Transverse colon (tissue), 3 donors: ENCODE results near the gene SEMA3G.

Experiments
- CTCF ChIP-seq, 5 experiments: fragments of 200-600 bp in 3 of 5; fragments of 450-650 bp in 2 of 5; sonication (generic) in 3 of 5; IDR thresholded peaks; 1 replicate in 2 of 5; 2 replicates in 3 of 5; pipeline ENCODE4 v1.5.1; 2016 to 2017; ENCODE audit warnings: antibody characterized with exemption in 5 of 5, inconsistent platforms in 3 of 5, mild to moderate bottlenecking in 2 of 5, moderate library complexity in 1 of 5
- EP300 ChIP-seq: sonication (generic); formaldehyde crosslinking; IDR thresholded peaks from one replicate; pipeline ENCODE4 v1.6.1; 2017; ENCODE audit warnings: antibody characterized with exemption, low read depth

DNA sequence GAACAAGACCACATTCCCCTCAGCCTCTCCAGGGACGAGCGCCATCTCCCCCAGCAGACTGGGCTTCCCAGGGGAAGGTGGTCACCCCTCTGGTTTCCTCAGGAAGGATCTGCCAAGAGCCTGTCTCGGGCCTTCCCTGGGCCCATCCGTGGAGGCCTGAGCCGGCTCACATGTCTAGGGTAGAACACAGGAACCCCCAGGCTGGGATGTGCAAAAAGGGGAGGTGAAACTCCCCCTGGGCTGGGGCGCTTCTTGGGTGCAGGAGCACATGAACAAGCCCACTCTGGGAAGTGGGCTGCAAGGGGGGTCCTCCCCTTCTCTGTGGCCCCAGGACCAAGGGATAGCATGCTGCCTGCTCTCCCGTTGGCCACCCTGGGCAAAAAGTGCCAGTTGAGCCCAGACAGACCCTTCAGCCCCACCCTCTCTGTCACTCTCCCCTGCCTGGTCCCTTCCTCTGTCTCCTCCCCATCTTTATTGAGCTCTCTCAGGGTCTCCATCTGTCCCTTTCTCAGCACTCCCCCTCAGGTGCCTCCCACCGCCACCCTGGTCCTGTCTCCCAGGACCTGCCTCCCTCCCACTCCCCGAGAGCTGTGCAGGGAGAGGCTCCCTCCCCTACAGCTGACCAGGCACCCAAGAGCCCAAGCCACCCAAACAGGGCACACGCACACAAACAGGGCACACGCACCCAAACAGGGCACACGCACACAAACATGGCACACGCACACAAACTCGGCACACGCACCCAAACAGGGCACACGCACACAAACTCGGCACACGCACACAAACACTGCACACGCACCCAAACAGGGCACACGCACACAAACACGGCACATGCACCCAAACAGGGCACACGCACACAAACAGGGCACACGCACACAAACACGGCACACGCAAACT lies 864 bp downstream of the SEMA3G start:
- TF ChIP-seq EP300 = no peak
- no peak for TF ChIP-seq CTCF (IDR thresholded peaks at IDR 0.05)
